H9 (cell line): Measurements from ENCODE around the gene WSCD2. TPM values are rescaled to one million over a fixed set of nuclear protein-coding genes. Genes with fewer than 3 reads are reported as not detected.

ENCODE experiments used
- DNase-seq: peaks from one replicate; pipeline ENCODE4 v3.0.0-alpha.2; 2017
- H2AFZ ChIP-seq: one replicate; pipeline ENCODE4 v1.6.1; 2013; ENCODE audit warnings: mild to moderate bottlenecking, low read length, control low read depth, moderate library complexity
- H2AK5ac ChIP-seq: 2 replicates; pipeline ENCODE4 v1.6.1; 2013; ENCODE audit warnings: low read length, control low read depth, mixed read lengths; ENCODE audit not compliant: insufficient read length
- H2BK120ac ChIP-seq: one replicate; pipeline ENCODE4 v1.6.1; 2013; ENCODE audit warnings: low read depth, mild to moderate bottlenecking, low read length, control low read depth, inconsistent platforms; ENCODE audit not compliant: poor library complexity, severe bottlenecking
- H2BK12ac ChIP-seq: 2 replicates; pipeline ENCODE4 v1.6.1; 2013; ENCODE audit warnings: low read length, control low read depth, mixed read lengths, low read depth; ENCODE audit not compliant: insufficient read length
- H2BK15ac ChIP-seq: 2 replicates; pipeline ENCODE4 v1.6.1; 2013; ENCODE audit warnings: low read depth, low read length, control low read depth
- H2BK20ac ChIP-seq: one replicate; pipeline ENCODE4 v1.6.1; 2013; ENCODE audit warnings: low read depth, mild to moderate bottlenecking, low read length, control low read depth, inconsistent platforms; ENCODE audit not compliant: poor library complexity, severe bottlenecking
- H2BK5ac ChIP-seq: 2 replicates; pipeline ENCODE4 v1.6.1; 2013; ENCODE audit warnings: low read length, control low read depth, mixed read lengths; ENCODE audit not compliant: insufficient read length
- H3K14ac ChIP-seq: 2 replicates; pipeline ENCODE4 v1.6.1; 2013; ENCODE audit warnings: low read length, control low read depth; ENCODE audit not compliant: insufficient read depth
- H3K18ac ChIP-seq: 2 replicates; pipeline ENCODE4 v1.6.1; 2013; ENCODE audit warnings: low read depth, mild to moderate bottlenecking, mixed read lengths, low read length, control low read depth; ENCODE audit not compliant: insufficient read length
- H3K23ac ChIP-seq: 2 replicates; pipeline ENCODE4 v1.6.1; 2013; ENCODE audit warnings: low read length, control low read depth, mixed read lengths, low read depth; ENCODE audit not compliant: insufficient read length
- H3K23me2 ChIP-seq: 2 replicates; pipeline ENCODE4 v1.6.1; 2013; ENCODE audit warnings: low read depth, mild to moderate bottlenecking, mixed read lengths, low read length, control low read depth; ENCODE audit not compliant: insufficient read length, poor library complexity, severe bottlenecking
- H3K27ac ChIP-seq: 2 replicates; pipeline ENCODE4 v1.5.1; 2013; ENCODE audit warnings: low read length, control low read depth, mixed read lengths, low read depth; ENCODE audit not compliant: insufficient read length
- H3K27me3 ChIP-seq: 2 replicates; pipeline ENCODE4 v1.6.1; 2013; ENCODE audit warnings: low read length, control low read depth, inconsistent platforms; ENCODE audit not compliant: insufficient read depth
- H3K4ac ChIP-seq: 2 replicates; pipeline ENCODE4 v1.6.1; 2013; ENCODE audit warnings: low read depth, mild to moderate bottlenecking, control low read depth, inconsistent platforms, low read length, moderate library complexity
- H3K4me1 ChIP-seq: 2 replicates; pipeline ENCODE4 v1.6.1; 2013; ENCODE audit warnings: low read length, control low read depth, inconsistent platforms; ENCODE audit not compliant: insufficient read depth
- H3K4me2 ChIP-seq: 2 replicates; pipeline ENCODE4 v1.6.1; 2013; ENCODE audit warnings: low read length, control low read depth, mixed read lengths; ENCODE audit not compliant: insufficient read length, insufficient read depth
- H3K56ac ChIP-seq: 2 replicates; pipeline ENCODE4 v1.6.1; 2013; ENCODE audit warnings: low read depth, mild to moderate bottlenecking, mixed read lengths, low read length, control low read depth; ENCODE audit not compliant: insufficient read length
- H3K79me1 ChIP-seq: 2 replicates; pipeline ENCODE4 v1.6.1; 2013; ENCODE audit warnings: low read depth, mild to moderate bottlenecking, moderate library complexity, low read length, control low read depth, inconsistent platforms; ENCODE audit not compliant: insufficient read depth, poor library complexity, severe bottlenecking
- H3K79me2 ChIP-seq: 2 replicates; pipeline ENCODE4 v1.6.1; 2013; ENCODE audit warnings: low read length, control low read depth, inconsistent platforms; ENCODE audit not compliant: insufficient read depth
- H3K9ac ChIP-seq: 2 replicates; pipeline ENCODE4 v1.6.1; 2013; ENCODE audit warnings: low read length, control low read depth, mixed read lengths; ENCODE audit not compliant: insufficient read length; ENCODE audit errors: extremely low read depth
- H3K9me3 ChIP-seq: one replicate; pipeline ENCODE4 v1.6.1; 2013; ENCODE audit warnings: low read depth, low read length, inconsistent platforms; ENCODE audit not compliant: control insufficient read depth
- H3T11ph ChIP-seq: one replicate; pipeline ENCODE4 v1.6.1; 2013; ENCODE audit warnings: mild to moderate bottlenecking, low read length, control low read depth, inconsistent platforms
- H4K20me1 ChIP-seq: one replicate; pipeline ENCODE4 v1.6.1; 2013; ENCODE audit not compliant: control insufficient read depth, insufficient read length, insufficient read depth
- H4K5ac ChIP-seq: 2 replicates; pipeline ENCODE4 v1.6.1; 2013; ENCODE audit warnings: low read depth, mild to moderate bottlenecking, mixed read lengths, low read length, control low read depth; ENCODE audit not compliant: insufficient read length
- H4K8ac ChIP-seq: replicated peaks from 2 replicates; pipeline ENCODE4 v1.6.1; 2013; ENCODE audit warnings: low read length, control low read depth, mixed read lengths, low read depth; ENCODE audit not compliant: insufficient read length
- H4K91ac ChIP-seq: 2 replicates; pipeline ENCODE4 v1.6.1; 2013; ENCODE audit warnings: low read depth, mild to moderate bottlenecking, moderate library complexity, mixed read lengths, low read length, control low read depth; ENCODE audit not compliant: insufficient read length
- H3K27ac Mint-ChIP-seq, 3 experiments: 2 replicates in 2 of 3; 3 replicates in 1 of 3; pipeline ENCODE4 v1.8.0; 2020 to 2021; ENCODE audit warnings: mixed read lengths in 3 of 3, mild to moderate bottlenecking in 1 of 3, moderate library complexity in 1 of 3
- H3K27me3 Mint-ChIP-seq: 2 replicates; pipeline ENCODE4 v1.8.0; 2021; ENCODE audit warnings: low read depth, mild to moderate bottlenecking, moderate library complexity, mixed read lengths
- H3K36me3 Mint-ChIP-seq, 3 experiments: 2 replicates in 2 of 3; 3 replicates in 1 of 3; pipeline ENCODE4 v1.8.0; 2020 to 2021; ENCODE audit warnings: low read depth in 3 of 3, mixed read lengths in 3 of 3; ENCODE audit not compliant: insufficient read depth in 1 of 3
- H3K4me1 Mint-ChIP-seq, 2 experiments: 2 replicates each; pipeline ENCODE4 v1.8.0; 2020; ENCODE audit warnings: mixed read lengths in 2 of 2
- H3K4me3 Mint-ChIP-seq, 2 experiments: 2 replicates in 1 of 2; 3 replicates in 1 of 2; pipeline ENCODE4 v1.8.0; 2020 to 2021; ENCODE audit warnings: mild to moderate bottlenecking in 2 of 2, mixed read lengths in 2 of 2, moderate library complexity in 1 of 2
- H3K9me3 Mint-ChIP-seq, 2 experiments: 2 replicates in 1 of 2; 3 replicates in 1 of 2; pipeline ENCODE4 v1.8.0; 2020; ENCODE audit warnings: mild to moderate bottlenecking in 2 of 2, mixed read lengths in 2 of 2, moderate library complexity in 1 of 2
- WGBS: extraction: QIAGEN DNeasy Blood & Tissue Kit; methylation state at CpG from one replicate; pipeline ENCODE4 v1.1.7; 2013; ENCODE audit warnings: missing lambda C conversion rate, low lambda C conversion rate, mixed read lengths; ENCODE audit not compliant: insufficient read length; ENCODE audit errors: extremely low coverage; 5-methylcytosine and 5-hydroxymethylcytosine counted together
- total RNA-seq: library from RNA; stranded (reverse); gene quantifications from 2 replicates; pipeline ENCODE4 v1.2.1, GENCODE V29; 2021
- TF ChIP-seq, protein P1 (sequence below): fragments of 200-600 bp; sonication (generic); conservative IDR thresholded peaks from 3 replicates; pipeline ENCODE4 v1.8.0; 2021; ENCODE audit warnings: antibody characterized with exemption, mild to moderate bottlenecking

The WSCD2 gene
- total RNA-seq, 1 experiment from 2014 or later = 0.92 TPM

DNA sequence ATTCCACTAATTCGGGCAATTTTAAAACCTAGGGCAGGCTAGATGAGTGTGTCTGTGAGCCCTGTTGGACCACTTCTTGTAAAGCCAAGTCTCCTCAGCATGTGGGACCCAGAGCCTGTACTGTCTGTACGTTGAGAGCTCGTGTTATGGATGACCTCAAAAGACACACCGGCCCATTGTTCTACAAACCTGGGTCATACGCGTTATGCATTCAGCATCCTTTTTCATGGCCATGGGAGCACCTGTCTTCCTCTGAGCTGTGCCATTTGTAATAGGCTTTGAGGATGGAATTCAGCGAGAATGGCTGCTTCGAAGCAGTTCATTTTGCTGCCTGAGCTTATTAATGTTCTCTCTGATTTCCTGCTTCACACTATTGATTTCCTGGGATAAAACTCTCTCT, 15.0 kb downstream of the WSCD2 start:
- Histone ChIP-seq H3K14ac (no peak overlapping the region), H4K5ac (no peak overlapping the region), H4K20me1 (no peaks in the 10 kb centered on the region), H3K9ac (no peak overlapping the region), H3K4me2 (no peak overlapping the region), H3K4me1 (peaks cover 4% of the 10 kb centered on the region; the same call in 1 of the 2 replicates), H3K9me3 (no peaks in the 10 kb centered on the region), H3K79me1 (no peaks in the 10 kb centered on the region), H2AK5ac (no peak overlapping the region), H2BK15ac (no peak overlapping the region), H2BK12ac (no peak overlapping the region), H2BK5ac (no peak overlapping the region), H3K18ac (no peak overlapping the region), H2BK20ac (no peak overlapping the region), H3K27me3 (no peaks in the 10 kb centered on the region; the same call in 1 of the 2 replicates), H3K27ac (no peak overlapping the region), H2BK120ac (no peak overlapping the region), H3K23ac (no peak overlapping the region), H3T11ph (no peak overlapping the region), H4K91ac (no peak overlapping the region), H4K8ac (no peak overlapping the region), H3K4ac (no peak overlapping the region), H3K79me2 (no peaks in the 10 kb centered on the region), H3K23me2 (no peaks in the 10 kb centered on the region), H3K56ac (no peak overlapping the region), H2AFZ (no peak overlapping the region)
- Mint-ChIP-seq H3K27me3 (no peaks in the 10 kb centered on the region; the same call in 1 of the 2 replicates), H3K4me3 (no peak overlapping the region), H3K36me3 (peaks cover 0 to 4% (median 0%) of the 10 kb centered on the region in 3 experiments; a peak in 2 of 7 replicates), H3K9me3 (no peaks in the 10 kb centered on the region; a peak in 2 of 5 replicates), H3K27ac (no peak overlapping the region), H3K4me1 (peaks cover 58 to 67% of the 10 kb centered on the region in 2 experiments)
- no CpG with 5 or more reads among the region's 8 CpGs for WGBS
- TF ChIP-seq, protein P1, sequence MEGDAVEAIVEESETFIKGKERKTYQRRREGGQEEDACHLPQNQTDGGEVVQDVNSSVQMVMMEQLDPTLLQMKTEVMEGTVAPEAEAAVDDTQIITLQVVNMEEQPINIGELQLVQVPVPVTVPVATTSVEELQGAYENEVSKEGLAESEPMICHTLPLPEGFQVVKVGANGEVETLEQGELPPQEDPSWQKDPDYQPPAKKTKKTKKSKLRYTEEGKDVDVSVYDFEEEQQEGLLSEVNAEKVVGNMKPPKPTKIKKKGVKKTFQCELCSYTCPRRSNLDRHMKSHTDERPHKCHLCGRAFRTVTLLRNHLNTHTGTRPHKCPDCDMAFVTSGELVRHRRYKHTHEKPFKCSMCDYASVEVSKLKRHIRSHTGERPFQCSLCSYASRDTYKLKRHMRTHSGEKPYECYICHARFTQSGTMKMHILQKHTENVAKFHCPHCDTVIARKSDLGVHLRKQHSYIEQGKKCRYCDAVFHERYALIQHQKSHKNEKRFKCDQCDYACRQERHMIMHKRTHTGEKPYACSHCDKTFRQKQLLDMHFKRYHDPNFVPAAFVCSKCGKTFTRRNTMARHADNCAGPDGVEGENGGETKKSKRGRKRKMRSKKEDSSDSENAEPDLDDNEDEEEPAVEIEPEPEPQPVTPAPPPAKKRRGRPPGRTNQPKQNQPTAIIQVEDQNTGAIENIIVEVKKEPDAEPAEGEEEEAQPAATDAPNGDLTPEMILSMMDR = no peak
- DNase-seq = no peak
